HG02840 (cell line): ENCODE data around the gene CORO2B.
"Not testable (repeated sequence)": the region's sequence is repeated elsewhere in the genome, so short reads cannot be mapped to it uniquely, and the experiment has no call there.

Experiments used
- ATAC-seq: cut with Tn5 transposase; IDR thresholded peaks from one replicate; pipeline ENCODE4 v1.9.1; 2021; ENCODE audit warnings: mild to moderate bottlenecking, moderate library complexity, moderate number of reproducible peaks; ENCODE audit not compliant: unreplicated experiment, low FRiP score

Gene CORO2B

DNA sequence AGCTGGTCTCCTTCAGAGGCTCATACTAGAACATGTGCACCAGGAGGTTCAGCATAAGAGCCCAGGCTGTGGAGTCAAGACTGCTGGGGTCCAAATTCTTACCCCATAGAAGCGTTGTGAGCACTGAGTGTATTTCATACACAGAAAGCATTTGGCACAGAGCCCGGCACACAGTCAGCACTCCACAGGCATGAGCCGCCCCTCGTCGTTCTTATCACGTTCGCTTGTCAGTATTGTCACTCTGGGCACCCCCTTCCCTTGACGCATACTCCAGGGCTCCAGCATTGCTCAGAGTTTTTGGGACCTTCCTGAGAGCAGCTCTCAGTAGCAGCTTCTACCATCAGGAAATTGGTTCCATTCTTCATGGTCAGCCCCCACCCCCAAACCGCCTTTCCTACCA lies 25.2 kb downstream of the CORO2B start:
- ATAC-seq, result no peak

DNA sequence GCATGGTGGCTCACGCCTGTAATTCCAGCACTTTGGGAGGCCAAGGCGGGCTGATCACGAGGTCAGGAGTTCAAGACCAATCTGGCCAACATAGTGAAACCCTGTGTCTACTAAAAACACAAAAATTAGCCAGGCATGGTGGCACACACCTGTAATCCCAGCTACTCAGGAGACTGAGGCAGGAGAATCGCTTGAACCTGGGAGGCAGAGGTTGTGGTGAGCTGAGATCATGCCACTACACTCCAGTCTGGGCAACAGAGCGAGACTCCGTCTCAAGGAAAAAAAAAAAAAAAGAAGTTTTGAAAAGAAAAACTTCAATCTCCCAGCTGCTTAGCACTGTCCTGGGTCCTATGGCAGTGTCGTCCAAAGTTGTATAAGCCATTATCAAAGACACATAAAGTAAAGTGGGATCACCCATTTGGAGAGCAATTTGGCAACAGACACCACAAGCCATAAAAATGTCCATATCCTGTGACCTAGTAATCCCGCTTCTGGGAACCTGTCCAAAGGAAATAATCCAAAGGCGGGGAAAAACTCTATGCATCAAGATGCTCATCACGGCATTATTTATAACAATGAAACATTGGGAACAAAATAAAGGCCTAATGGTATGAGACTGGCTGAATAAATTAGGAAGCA lies 26.2 kb downstream of the CORO2B start:
- ATAC-seq, result not testable (repeated sequence)

DNA sequence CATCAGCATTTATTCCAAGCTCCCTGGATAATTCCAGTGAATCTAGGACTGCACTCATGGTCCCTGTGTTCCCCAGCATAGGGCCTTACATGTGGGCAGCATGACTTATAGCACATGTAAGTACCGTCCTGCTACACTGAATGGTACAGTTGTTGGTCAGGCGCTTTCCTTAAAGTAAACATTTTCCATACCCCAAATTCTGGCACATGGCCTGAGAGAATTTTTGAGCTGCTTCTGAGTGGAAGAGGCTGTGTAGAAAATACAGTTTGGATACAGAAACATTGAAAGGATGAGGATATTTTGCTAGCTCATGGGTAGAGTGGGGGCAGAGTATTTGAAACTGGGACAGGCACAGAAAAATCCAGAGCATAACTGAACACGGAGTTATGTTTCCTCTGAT lies 27.6 kb downstream of the CORO2B start:
- ATAC-seq, result no peak

DNA sequence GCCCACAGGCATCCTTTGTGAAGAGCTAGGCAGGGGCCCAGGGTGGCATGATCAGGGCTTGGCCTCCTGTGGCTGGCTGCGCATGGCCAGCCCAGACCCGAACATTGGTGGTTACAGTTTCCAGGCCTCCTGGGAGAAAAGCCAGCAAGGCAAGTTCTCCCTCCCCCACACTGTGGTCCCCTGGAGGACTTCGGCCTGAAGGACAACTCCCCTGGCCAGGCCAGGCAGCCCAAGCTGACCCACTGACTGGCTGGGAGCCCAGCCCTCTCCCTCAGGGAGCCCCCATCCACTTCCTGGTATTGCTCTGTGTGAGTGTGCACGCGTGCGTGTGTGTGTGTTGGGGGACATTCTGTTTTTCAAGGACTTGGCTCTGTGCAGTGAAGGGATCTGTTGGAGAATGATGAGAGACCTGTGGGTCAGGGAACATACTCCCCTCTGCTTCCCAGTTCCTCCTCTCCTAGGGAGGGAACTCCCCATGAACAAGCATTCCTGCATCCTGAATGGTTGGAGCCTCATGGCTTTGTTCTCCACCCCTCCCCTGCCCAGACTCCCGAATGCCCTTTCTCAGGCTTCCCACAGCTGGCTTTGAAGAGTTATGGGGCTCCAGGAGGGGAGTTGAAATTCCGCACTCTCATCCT lies 29.5 kb downstream of the CORO2B start:
- no peak for ATAC-seq

DNA sequence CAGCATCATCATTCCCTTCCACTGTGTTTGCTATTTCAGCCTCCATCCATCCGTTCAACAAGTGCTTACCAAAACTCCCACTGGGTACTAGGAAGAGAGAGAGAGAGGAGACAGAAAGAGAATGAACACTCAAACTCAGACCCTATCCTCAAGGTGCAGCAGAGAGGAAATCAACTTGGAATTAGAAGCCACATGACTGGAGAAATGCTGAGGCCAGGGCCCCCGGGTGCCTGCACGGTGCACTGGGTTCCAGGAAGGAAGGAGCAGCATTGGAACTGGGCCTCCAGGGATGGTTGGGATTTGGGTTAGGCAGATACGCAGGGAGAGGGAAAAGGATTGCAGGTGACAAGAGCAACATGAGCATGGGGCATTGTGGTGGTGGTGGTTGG lies 30.0 kb downstream of the CORO2B start:
- no peak for ATAC-seq

DNA sequence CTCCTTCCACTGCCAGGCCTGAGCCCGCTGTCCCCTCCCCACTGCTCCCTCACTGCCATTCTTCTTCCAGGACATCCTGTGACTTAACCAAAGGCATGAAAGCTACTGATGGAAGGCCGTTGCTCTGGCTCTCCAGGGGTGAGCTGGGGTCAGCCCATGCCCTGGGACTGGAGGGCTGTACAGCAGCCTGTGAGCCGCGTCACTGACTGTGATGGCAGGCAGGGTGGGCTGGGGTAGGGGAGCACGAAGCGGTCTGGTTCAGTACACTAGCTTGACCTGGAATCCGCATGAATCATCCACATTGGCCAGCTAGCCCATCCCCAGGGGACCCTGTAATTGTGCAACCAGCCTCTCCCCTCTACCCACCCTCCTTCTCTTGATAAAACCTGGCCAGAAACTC lies 30.8 kb downstream of the CORO2B start:
- no peak for ATAC-seq

DNA sequence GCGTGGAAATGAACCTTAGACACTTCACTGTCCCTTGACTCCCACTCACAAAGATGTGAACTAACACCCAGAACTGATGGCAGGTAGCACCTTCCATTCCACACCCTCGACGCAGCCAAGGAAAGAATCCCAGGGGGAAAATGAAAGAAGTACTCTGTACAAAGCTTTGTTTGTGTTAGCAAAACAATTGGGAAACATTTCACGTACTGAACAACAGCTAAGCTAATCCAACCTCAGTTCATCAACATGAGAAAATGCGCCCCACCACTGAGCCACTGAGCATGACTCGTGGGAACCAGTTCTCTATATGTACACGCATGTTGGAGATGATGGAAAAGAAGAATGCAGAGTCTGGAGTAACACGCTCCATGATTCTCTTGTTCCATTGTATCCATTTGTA lies 32.0 kb downstream of the CORO2B start:
- no peak for ATAC-seq

DNA sequence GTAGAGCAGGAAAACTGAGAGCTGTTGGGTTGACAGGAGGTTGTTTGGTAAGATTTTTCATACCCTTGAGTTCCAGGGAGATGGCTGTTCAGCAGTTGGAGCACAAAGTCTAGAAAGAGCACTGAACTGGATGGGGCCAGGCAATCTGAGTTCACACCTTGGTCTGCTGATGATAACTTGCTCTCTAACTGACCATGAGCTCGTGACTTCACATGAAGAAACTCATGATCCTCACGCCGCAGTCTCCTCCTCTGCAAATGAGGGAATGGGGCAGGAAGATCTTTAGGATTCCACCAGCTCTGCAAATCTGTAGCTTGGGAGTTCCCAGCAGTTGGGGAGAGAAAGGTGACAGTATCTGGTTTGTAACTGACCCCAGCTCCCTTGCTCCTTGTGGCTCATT lies 33.7 kb downstream of the CORO2B start:
- no peak for ATAC-seq

DNA sequence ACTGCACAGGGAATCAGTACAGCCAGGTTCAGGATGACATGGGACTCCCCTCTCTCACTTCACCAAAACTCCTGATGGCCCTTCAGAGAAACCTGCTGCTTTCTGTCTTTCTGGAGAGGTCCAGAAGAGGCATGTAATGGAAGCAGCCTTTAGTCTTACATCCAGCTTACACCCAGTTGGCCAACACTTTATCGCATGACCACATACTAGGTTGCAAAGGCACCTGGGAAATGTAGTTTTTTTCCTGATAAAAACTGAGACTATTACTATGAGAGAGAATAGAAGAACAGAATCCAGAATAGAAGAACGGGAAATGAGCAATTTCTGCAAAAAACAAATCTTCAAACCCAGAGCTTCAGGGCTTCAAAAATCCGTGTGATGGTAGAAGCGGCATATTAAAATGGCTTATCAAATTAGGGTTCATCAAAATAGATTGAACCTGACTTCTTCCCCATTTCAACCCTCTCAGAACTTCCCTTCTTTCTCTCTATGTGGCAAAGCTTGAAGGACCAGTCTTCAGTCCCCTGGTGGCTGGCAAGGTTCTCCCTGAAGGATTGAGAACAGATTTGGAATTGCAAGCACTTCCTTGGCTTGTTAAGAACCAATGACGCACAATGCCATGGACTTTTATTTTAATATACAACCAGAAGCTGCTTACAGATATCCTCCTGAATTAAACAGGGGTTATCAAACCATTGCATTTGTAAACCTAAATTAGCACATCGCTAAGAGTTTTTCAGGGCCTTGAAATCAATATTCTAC lies 34.4 kb downstream of the CORO2B start:
- ATAC-seq, result no peak

DNA sequence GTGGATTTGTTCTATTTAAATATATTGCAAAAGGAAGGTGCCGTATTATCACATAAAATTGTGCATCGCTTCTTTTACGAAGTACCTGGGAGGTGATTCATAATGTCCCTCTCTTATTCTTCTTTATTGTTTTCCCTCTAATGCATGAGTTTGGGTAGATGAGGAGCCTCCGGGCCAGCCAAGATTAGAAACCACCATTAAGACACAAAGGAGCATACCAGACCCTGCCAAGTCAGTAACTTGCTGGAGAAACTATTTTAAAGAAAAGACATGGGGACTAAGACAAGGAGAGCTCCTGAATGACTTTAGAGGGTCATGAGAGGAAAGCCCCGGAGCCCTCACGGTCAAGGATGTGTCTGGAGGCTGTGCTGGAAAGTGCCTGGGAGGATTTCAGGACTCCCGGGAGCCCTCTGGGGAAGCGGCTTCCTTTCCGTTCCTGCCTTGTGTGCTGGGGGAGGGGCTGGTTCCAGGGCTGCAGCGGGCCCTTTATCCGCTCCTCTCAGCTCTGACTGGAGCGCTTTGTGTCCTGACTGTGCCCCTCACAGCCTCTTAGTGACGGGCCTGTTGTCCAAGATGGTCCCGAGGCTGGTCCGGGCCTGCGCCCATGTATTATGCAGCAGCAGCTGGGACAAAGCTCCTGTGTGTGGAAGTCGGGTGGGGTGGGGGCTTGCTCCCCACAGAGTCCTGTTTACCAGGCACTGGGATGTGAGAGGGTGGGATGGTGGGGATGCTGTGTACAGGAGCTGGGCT lies 35.7 kb downstream of the CORO2B start:
- ATAC-seq, result no peak

DNA sequence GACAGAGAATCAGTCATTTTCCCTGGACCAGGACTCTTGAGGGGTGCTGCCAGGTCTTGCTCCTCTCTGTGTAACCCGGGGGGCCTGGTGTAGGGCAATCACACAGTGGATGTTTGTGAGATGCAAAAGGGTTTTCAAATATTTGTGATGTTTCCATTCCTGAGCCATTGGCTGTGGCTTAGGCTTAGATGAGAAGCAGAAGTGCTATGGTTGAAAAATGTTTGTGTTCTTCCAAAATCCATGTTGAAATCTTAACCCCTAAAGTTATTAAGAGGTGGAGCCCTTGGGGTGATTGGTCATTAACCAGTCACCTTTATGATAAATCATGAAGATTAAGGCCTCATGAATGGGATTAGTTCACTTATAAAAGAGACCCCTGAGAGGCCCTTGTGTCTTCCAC lies 36.5 kb downstream of the CORO2B start:
- no peak for ATAC-seq

DNA sequence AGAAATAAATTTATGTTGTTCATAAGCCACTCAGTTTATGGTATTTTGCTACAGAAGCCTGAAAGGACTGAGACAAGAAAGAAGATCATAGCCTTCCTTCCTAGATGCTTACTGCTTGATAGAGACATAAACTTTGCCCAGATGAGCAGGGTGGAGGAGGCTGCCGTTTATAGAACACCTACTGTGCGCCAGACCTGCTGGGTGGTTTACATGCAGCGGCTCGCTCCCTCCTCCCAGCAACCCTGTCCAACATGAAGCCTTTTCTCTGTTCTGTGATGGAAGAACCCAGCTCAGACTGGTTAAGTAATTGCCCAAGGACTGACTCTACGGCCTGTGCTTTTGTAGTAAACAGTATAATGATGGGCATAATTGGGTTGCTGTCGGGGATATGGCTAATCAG lies 37.0 kb downstream of the CORO2B start:
- no peak for ATAC-seq

DNA sequence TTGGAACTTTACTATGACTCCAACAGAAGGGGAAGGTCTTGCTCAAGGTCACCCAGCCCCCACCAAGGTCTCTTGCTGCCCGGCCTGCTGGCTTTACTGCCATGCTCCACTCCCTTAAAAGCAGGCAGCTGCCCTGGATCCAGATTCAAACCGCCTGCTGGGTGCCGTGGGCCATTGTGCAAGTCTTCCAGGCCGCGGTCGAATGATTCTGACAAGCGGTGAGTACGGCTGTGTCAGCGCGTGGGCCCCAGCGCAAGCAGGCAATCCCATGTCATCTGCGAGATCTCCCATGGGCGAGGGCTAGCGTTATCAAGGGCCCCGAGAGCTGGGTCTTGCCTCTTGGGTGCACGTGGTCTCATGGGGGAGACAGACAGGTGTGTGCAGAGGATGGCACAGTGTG lies 37.6 kb downstream of the CORO2B start:
- no peak for ATAC-seq

DNA sequence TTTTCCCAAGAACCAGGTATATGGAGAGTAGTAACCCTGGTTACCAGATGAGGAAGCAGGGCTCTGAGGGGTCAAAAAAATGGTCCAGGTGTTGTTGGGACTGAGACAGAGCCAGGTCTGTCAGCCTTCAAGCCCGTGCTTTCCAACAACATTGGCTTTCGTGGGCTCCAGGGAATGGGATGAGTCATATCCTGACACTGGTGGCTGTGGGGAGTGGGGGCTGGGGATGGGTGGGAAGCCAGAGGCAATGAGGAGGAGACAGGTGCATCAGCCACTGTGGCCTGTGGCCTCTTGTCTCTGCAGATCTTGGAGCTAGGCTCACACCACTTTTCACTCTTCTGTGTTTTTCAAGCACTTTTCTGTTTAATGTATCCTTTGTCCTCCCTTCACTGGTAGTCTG lies 38.2 kb downstream of the CORO2B start:
- ATAC-seq, result no peak

DNA sequence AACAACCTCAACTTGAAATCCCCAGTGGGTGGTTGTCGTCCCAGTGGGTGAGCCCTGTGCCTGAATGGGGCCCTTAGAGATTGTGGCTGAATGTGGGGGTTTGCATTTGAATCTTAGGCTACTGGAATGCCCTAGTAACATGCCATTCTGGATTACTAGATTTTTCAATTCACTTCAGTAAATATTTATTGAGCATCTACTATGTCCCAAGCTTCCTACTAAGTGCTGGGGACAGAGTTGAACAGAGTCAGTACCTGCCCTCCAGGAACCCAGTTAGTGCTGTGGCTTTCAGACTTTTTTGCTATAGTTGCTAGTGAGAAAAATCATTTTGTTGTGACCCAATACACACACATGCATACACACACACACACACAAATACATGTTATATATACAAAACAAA lies 39.0 kb downstream of the CORO2B start:
- no peak for ATAC-seq

DNA sequence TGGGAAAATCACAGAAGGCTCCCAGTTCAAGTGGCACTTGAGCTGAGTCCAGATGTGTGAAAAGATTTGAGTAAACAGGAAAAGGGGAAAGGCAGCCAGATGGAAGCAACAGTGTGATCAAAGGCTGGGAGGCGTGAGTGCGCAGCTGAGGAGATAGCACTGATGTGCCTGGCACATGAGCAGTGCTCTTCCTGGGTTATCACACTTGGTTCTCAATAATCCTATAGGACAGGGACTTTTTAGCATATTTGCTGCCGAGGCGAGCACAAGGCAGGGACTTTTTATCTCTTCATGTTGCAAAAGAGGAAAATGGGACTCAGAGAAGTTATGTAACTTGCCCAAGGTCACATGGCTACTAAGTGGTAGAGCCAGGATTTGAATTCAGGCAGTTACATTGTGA lies 39.6 kb downstream of the CORO2B start:
- ATAC-seq, result no peak

DNA sequence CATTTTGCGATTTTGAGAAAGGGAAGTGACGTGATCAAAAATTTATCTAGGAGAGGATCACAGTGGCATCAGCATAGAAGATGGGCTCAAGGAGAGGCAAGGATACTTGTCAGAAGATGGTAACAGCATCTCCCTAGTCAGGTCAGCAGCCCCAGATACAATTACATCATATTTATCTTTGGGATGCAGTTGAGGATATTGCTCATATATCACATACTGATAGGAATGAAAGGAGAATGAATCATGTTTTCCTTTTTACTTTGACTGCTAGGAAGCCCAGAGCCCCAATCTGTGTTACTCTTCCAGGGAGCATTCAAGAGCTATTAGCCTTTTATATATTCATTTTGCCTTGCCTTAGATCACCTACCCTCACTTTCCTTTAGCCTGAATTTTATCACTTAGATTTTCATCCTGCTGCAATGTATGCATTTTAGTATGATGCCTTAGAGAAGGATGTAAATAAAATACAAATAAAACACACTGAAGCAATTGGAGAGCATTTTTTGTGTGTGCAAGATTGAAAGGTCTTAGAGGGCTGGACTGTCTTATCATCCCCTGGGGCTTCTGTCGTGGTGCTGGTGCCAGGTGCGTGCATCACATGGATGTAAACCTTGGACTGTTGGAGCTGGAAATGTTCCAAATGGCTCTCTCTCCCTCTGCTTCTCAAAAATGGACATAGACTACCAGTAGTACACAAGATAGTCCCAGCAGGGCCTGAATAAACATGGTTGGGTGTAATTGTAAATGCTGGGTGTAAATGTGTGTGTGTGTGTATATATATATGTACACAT lies 40.3 kb downstream of the CORO2B start:
- no peak for ATAC-seq

DNA sequence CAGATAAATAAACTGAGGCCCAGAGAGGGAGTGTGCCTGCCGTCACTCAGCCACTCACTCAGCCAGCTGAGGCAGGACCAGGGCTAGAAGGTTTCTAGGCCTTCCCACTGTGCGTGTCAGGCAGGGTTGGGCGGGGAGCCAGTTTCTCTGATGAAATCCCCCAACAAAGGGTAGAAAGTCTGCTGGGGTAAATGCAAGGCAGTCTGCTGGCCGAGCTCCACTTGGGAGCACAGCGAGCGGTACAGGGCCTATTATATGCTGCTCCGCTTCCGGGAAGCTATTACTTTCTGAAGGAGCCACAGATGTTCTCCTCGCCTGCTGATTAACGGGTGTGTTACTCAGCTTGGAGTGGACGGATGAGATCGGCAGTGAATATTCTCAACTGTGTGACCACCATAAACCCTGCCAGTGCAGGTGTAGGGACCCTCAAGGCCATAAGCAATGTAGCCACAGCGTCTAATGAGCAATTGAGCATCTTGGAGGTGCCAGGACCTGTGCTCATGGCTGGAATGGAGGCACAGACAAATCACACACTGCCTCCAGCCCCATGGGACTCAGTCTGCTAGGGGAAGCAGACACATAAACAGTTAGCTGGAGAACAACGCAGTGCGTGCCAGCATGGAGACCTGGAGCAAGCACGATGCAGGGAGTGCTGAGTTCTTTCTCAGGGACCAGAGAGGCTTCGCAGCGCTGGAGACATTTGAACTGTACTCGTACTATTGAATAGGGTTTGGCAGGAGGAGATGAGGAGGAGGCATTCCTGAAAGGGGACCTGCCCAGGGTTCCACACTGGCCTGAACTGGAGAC lies 42.1 kb downstream of the CORO2B start:
- ATAC-seq, result no peak

DNA sequence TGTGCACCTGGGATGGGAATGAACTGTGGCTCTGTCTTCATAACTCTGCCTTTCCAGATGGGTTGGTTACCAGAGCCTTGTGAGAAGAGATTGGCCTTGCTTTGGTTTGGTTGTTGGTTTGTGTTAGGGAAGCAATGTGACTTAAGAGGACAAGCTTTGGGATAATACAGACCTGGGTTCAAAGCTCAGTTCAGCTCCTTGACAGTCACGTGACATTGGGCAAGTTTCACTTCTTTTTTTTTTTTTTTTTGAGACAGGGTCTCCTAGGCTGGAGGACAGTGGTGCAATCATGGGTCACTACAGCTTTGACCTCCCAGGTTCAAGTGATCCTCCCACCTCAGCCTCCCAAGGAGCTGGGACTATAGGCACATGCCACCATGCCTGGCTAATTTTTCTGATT lies 42.7 kb downstream of the CORO2B start:
- ATAC-seq, result no peak
